ENCODE results near the gene PCK1.

The PCK1 gene

DNA sequence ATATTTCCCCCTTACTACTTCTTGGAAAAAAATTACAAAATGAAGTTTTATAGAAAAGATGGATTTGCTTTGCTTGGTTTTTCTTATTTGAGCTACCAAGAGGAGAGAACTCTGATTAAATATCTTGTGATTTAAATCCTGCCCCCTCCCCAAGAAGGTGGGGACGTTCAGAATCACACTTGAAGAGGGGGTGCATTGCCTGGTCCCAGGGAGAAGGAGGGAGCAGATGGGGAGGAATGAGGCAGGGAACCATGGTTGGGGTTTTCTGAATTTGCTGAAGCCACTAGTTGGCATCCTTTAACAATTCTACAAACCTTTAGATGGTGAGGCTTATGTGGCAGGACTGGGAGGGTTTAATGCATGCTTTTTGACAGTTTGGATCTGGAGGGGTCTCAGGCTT is 5.5 kb downstream of the PCK1 start:
- no peak overlapping the region for H3K4ac ChIP-seq (ENCODE audit: low read depth in 1 of 2, low read length in 2 of 2)
- H2BK15ac ChIP-seq (ENCODE audit: low read depth, poor library complexity, severe bottlenecking): no peak overlapping the region
- no peak overlapping the region for H2AFZ ChIP-seq (ENCODE audit: low read depth, low read length)
- no peak overlapping the region for H3K14ac ChIP-seq (ENCODE audit: low read length in 2 of 2)
- 20% methylated on average over 1 of the region's 1 CpG for WGBS
- no peak overlapping the region for H3K9ac ChIP-seq (ENCODE audit: low read length)
- H4K91ac ChIP-seq (ENCODE audit: low read length): no peak overlapping the region
- H3K9me3 ChIP-seq (ENCODE audit: control insufficient read depth, low read length): no peaks in the 10 kb centered on the region
- no peak for DNase-seq
- H3K36me3 ChIP-seq (ENCODE audit: control insufficient read depth in 1 of 2, insufficient read depth in 2 of 2, low read depth in 1 of 2, low read length in 2 of 2): no peaks in the 10 kb centered on the region
- no peak overlapping the region for H2BK120ac ChIP-seq (ENCODE audit: low read depth, low read length)
- peaks cover 24 to 65% of the 10 kb centered on the region in 2 experiments for H3K27me3 ChIP-seq (ENCODE audit: control insufficient read depth in 1 of 2, insufficient read depth in 1 of 2, low read length in 2 of 2)
- H3K79me1 ChIP-seq (replicated peaks; ENCODE audit: low read length, poor library complexity, severe bottlenecking): no peaks in the 10 kb centered on the region
- H3K27ac ChIP-seq (ENCODE audit: low read length, poor library complexity, severe bottlenecking): no peak overlapping the region
- no peak overlapping the region for H3K23ac ChIP-seq (ENCODE audit: low read length in 2 of 2)
- H2BK12ac ChIP-seq (ENCODE audit: low read length in 2 of 2): no peak overlapping the region
- H2AK5ac ChIP-seq (ENCODE audit: low read length, severe bottlenecking): no peak overlapping the region
- no peak overlapping the region for H4K8ac ChIP-seq (ENCODE audit: low read length)
- no peak overlapping the region for H3K4me2 ChIP-seq (ENCODE audit: low read length, poor library complexity, severe bottlenecking)
- no peak overlapping the region for H2BK5ac ChIP-seq (ENCODE audit: low read depth, low read length, poor library complexity, severe bottlenecking)
- peaks cover under 1% of the 10 kb centered on the region for H3K4me1 ChIP-seq (ENCODE audit: control insufficient read depth, insufficient read depth, low read depth, low read length)
- H3K4me3 ChIP-seq (ENCODE audit: insufficient read depth in 1 of 2, low read depth in 1 of 2, low read length in 2 of 2): no peak overlapping the region
- no peak overlapping the region for H3K18ac ChIP-seq (ENCODE audit: low read depth in 1 of 2, low read length in 2 of 2)

DNA sequence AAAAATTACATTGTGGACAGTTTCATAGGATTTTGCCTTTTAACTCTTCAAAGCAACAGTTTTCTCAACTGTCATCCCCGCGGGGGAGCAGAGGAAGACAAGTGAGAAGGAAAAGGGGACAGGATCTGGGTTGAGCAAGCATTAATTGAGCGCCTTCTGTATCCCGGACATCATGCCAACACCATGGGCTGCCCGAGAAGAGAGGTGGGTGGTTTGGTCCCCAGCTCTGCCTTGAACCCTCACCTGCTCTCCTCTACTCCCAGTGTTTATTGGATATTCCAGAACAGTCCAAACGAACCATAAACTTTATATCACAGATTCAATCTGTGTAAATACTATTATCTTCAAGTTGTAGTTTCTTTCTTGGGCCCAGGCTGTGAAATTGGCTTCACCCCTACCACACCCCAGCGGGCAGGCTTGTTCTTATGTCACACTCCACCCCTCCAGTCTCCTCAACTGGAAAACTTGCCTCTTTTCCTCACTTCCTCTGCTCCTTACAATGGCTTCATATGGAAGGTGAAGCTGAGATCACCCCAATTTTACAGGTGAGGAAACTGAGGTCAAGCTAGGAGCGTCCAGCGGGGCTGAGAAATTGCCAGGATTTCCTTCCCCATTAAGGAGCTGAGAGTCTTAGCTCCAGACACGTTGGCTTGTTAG is 6.0 kb downstream of the PCK1 start:
- H3K27me3 ChIP-seq (ENCODE audit: control insufficient read depth in 1 of 2, insufficient read depth in 1 of 2, low read length in 2 of 2): peaks cover 24 to 63% of the 10 kb centered on the region in 2 experiments
- no peak overlapping the region for H2BK120ac ChIP-seq (ENCODE audit: low read depth, low read length)
- no peaks in the 10 kb centered on the region for H3K79me1 ChIP-seq (replicated peaks; ENCODE audit: low read length, poor library complexity, severe bottlenecking)
- no peak overlapping the region for H3K18ac ChIP-seq (ENCODE audit: low read depth in 1 of 2, low read length in 2 of 2)
- 81% methylated on average over 9 of the region's 10 CpGs for WGBS
- no peak overlapping the region for H3K14ac ChIP-seq (ENCODE audit: low read length in 2 of 2)
- no peaks in the 10 kb centered on the region for H3K36me3 ChIP-seq (ENCODE audit: control insufficient read depth in 1 of 2, insufficient read depth in 2 of 2, low read depth in 1 of 2, low read length in 2 of 2)
- no peak overlapping the region for H4K91ac ChIP-seq (ENCODE audit: low read length)
- H2AFZ ChIP-seq (ENCODE audit: low read depth, low read length): no peak overlapping the region
- no peaks in the 10 kb centered on the region for H3K4me1 ChIP-seq (ENCODE audit: control insufficient read depth, insufficient read depth, low read depth, low read length)
- H2BK5ac ChIP-seq (ENCODE audit: low read depth, low read length, poor library complexity, severe bottlenecking): no peak overlapping the region
- no peak overlapping the region for H3K23ac ChIP-seq (ENCODE audit: low read length in 2 of 2)
- no peak overlapping the region for H3K4ac ChIP-seq (ENCODE audit: low read depth in 1 of 2, low read length in 2 of 2)
- H3K4me2 ChIP-seq (ENCODE audit: low read length, poor library complexity, severe bottlenecking): no peak overlapping the region
- no peak for DNase-seq
- no peak overlapping the region for H4K8ac ChIP-seq (ENCODE audit: low read length)
- no peak overlapping the region for H3K4me3 ChIP-seq (ENCODE audit: insufficient read depth in 1 of 2, low read depth in 1 of 2, low read length in 2 of 2)
- no peaks in the 10 kb centered on the region for H3K9me3 ChIP-seq (ENCODE audit: control insufficient read depth, low read length)
- no peak overlapping the region for H2BK12ac ChIP-seq (ENCODE audit: low read length in 2 of 2)
- H3K9ac ChIP-seq (ENCODE audit: low read length): no peak overlapping the region
- H3K27ac ChIP-seq (ENCODE audit: low read length, poor library complexity, severe bottlenecking): no peak overlapping the region
- H2AK5ac ChIP-seq (ENCODE audit: low read length, severe bottlenecking): no peak overlapping the region
- H2BK15ac ChIP-seq (ENCODE audit: low read depth, poor library complexity, severe bottlenecking): no peak overlapping the region

DNA sequence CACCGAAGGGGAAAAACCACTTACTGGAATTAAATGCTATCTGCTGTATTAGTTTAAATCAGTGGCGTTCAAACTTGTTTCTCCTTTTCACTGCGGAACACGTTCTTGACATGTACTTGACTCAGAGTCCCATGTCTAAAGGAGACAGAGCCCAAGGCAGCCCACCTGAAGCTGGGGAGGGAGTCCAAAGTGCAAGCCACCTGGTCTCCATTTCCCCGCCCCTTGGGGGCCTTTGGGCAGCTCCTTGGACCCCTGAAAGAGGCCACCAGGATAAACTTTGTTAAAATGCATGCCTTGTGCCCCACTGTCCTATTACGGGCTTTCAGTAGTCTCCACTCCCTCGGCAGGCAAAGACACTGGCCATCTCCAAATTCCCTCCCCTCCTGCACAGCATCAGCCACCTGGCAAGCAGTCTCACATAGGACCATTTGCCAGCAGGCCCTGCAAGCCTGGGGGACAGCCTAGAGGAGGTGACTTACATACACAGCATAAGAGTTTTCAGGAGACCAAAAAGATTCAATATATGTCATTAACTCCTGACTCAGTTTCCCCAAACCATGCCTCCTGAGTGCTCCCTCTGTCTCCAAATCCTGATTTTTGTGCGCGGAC is 6.7 kb downstream of the PCK1 start:
- no peak overlapping the region for H2AFZ ChIP-seq (ENCODE audit: low read depth, low read length)
- WGBS: 80% methylated on average over 9 of the region's 9 CpGs
- no peak overlapping the region for H3K4me2 ChIP-seq (ENCODE audit: low read length, poor library complexity, severe bottlenecking)
- DNase-seq: no peak
- no peak overlapping the region for H3K4ac ChIP-seq (ENCODE audit: low read depth in 1 of 2, low read length in 2 of 2)
- H2BK5ac ChIP-seq (ENCODE audit: low read depth, low read length, poor library complexity, severe bottlenecking): no peak overlapping the region
- H3K79me1 ChIP-seq (replicated peaks; ENCODE audit: low read length, poor library complexity, severe bottlenecking): no peaks in the 10 kb centered on the region
- H3K27me3 ChIP-seq (ENCODE audit: control insufficient read depth in 1 of 2, insufficient read depth in 1 of 2, low read length in 2 of 2): peaks cover 24 to 68% of the 10 kb centered on the region in 2 experiments
- no peak overlapping the region for H3K27ac ChIP-seq (ENCODE audit: low read length, poor library complexity, severe bottlenecking)
- H4K91ac ChIP-seq (ENCODE audit: low read length): no peak overlapping the region
- H2BK12ac ChIP-seq (ENCODE audit: low read length in 2 of 2): no peak overlapping the region
- no peak overlapping the region for H3K14ac ChIP-seq (ENCODE audit: low read length in 2 of 2)
- no peak overlapping the region for H3K23ac ChIP-seq (ENCODE audit: low read length in 2 of 2)
- H4K8ac ChIP-seq (ENCODE audit: low read length): no peak overlapping the region
- no peaks in the 10 kb centered on the region for H3K4me1 ChIP-seq (ENCODE audit: control insufficient read depth, insufficient read depth, low read depth, low read length)
- no peak overlapping the region for H2AK5ac ChIP-seq (ENCODE audit: low read length, severe bottlenecking)
- no peaks in the 10 kb centered on the region for H3K9me3 ChIP-seq (ENCODE audit: control insufficient read depth, low read length)
- no peak overlapping the region for H3K4me3 ChIP-seq (ENCODE audit: insufficient read depth in 1 of 2, low read depth in 1 of 2, low read length in 2 of 2)
- H3K9ac ChIP-seq (ENCODE audit: low read length): no peak overlapping the region
- H2BK120ac ChIP-seq (ENCODE audit: low read depth, low read length): no peak overlapping the region
- H3K36me3 ChIP-seq (ENCODE audit: control insufficient read depth in 1 of 2, insufficient read depth in 2 of 2, low read depth in 1 of 2, low read length in 2 of 2): no peaks in the 10 kb centered on the region
- H3K18ac ChIP-seq (ENCODE audit: low read depth in 1 of 2, low read length in 2 of 2): no peak overlapping the region
- H2BK15ac ChIP-seq (ENCODE audit: low read depth, poor library complexity, severe bottlenecking): no peak overlapping the region

DNA sequence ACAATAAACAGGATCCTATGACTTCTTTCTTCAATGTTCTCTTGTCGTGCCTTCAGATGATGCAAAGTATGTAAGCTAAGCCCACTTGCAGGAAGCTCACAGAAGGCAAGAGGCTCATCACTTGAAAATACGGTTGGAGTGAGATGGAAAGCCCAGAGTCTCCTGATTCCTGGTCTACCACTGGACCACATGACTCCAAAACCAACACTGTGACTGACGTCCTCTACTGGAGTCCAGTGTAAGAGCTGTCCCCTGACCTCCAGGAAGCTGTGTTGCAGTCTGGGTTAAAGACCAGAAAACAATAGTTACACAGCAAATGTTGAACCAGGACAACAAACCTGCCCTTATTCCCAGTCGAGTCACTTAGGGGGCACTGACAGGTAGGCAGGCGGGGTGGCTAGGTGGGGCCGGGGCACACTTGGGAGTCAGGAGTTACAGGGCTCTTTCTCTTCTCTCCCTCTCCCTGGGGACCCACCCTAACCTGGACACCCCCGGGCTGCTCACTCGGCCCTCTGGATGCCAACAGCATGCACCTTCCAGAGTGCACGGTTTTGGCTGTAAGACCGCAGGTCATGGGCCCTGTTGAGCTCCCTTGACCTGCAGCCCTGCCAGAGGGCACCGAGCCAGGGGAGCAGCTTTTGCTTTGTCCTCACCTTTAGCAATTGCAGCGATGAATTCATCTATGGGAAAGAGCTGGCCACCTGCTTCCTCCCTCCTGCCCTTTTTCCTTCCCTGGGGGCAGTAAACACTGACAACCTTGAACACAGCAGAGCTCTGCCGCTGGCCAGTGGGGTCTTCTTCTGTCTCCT is 7.4 kb downstream of the PCK1 start:
- H3K27me3 ChIP-seq (ENCODE audit: control insufficient read depth in 1 of 2, insufficient read depth in 1 of 2, low read length in 2 of 2): peaks cover 31 to 73% of the 10 kb centered on the region in 2 experiments
- H3K79me1 ChIP-seq (replicated peaks; ENCODE audit: low read length, poor library complexity, severe bottlenecking): no peaks in the 10 kb centered on the region
- no peak overlapping the region for H2BK120ac ChIP-seq (ENCODE audit: low read depth, low read length)
- no peaks in the 10 kb centered on the region for H3K4me1 ChIP-seq (ENCODE audit: control insufficient read depth, insufficient read depth, low read depth, low read length)
- no peak overlapping the region for H2AFZ ChIP-seq (ENCODE audit: low read depth, low read length)
- H3K14ac ChIP-seq (ENCODE audit: low read length in 2 of 2): no peak overlapping the region
- WGBS: 69% methylated on average over 13 of the region's 13 CpGs
- H3K4me2 ChIP-seq (ENCODE audit: low read length, poor library complexity, severe bottlenecking): no peak overlapping the region
- H3K4ac ChIP-seq (ENCODE audit: low read depth in 1 of 2, low read length in 2 of 2): no peak overlapping the region
- H4K8ac ChIP-seq (ENCODE audit: low read length): no peak overlapping the region
- no peak overlapping the region for H4K91ac ChIP-seq (ENCODE audit: low read length)
- no peak overlapping the region for H3K9ac ChIP-seq (ENCODE audit: low read length)
- no peak overlapping the region for H2BK15ac ChIP-seq (ENCODE audit: low read depth, poor library complexity, severe bottlenecking)
- no peak overlapping the region for H2BK5ac ChIP-seq (ENCODE audit: low read depth, low read length, poor library complexity, severe bottlenecking)
- no peak overlapping the region for H2BK12ac ChIP-seq (ENCODE audit: low read length in 2 of 2)
- H3K18ac ChIP-seq (ENCODE audit: low read depth in 1 of 2, low read length in 2 of 2): no peak overlapping the region
- no peak overlapping the region for H3K23ac ChIP-seq (ENCODE audit: low read length in 2 of 2)
- H3K9me3 ChIP-seq (ENCODE audit: control insufficient read depth, low read length): no peaks in the 10 kb centered on the region
- H3K27ac ChIP-seq (ENCODE audit: low read length, poor library complexity, severe bottlenecking): no peak overlapping the region
- no peak overlapping the region for H3K4me3 ChIP-seq (ENCODE audit: insufficient read depth in 1 of 2, low read depth in 1 of 2, low read length in 2 of 2)
- no peak for DNase-seq
- no peak overlapping the region for H2AK5ac ChIP-seq (ENCODE audit: low read length, severe bottlenecking)
- H3K36me3 ChIP-seq (ENCODE audit: control insufficient read depth in 1 of 2, insufficient read depth in 2 of 2, low read depth in 1 of 2, low read length in 2 of 2): no peaks in the 10 kb centered on the region

Data from mesenchymal stem cell (in vitro differentiated cells and primary cell).